Ovary (tissue), 3 donors: Measurements from ENCODE around the gene TPD52L1.

Experiments used
- CTCF ChIP-seq, 3 donors: fragments of 450-650 bp in 2 of 3; fragments of 200-600 bp in 1 of 3; IDR thresholded peaks; one replicate each; pipeline versions ENCODE4 v1.5.1 to v1.8.0; 2016 to 2022; ENCODE audit warnings: antibody characterized with exemption in 3 of 3, mild to moderate bottlenecking in 1 of 3
- EP300 ChIP-seq: sonication (generic); formaldehyde crosslinking; IDR thresholded peaks from one replicate; pipeline ENCODE4 v1.6.1; 2017; ENCODE audit warnings: antibody characterized with exemption
- POLR2A ChIP-seq: fragments of 450-650 bp; IDR thresholded peaks from one replicate; pipeline ENCODE4 v1.6.1; 2017; ENCODE audit warnings: antibody characterized with exemption, mild to moderate bottlenecking, moderate library complexity
- donor health status: DM: no; HTN: no; CAD: no.

GRCh38 chr6:125164696-125165095 is 11.1 kb downstream of the TPD52L1 start:
- TF ChIP-seq CTCF (IDR thresholded peaks at IDR 0.05): no peak
- no peak for TF ChIP-seq POLR2A
- TF ChIP-seq EP300: no peak
